ENCODE data around the gene IMMT.

The IMMT gene

DNA sequence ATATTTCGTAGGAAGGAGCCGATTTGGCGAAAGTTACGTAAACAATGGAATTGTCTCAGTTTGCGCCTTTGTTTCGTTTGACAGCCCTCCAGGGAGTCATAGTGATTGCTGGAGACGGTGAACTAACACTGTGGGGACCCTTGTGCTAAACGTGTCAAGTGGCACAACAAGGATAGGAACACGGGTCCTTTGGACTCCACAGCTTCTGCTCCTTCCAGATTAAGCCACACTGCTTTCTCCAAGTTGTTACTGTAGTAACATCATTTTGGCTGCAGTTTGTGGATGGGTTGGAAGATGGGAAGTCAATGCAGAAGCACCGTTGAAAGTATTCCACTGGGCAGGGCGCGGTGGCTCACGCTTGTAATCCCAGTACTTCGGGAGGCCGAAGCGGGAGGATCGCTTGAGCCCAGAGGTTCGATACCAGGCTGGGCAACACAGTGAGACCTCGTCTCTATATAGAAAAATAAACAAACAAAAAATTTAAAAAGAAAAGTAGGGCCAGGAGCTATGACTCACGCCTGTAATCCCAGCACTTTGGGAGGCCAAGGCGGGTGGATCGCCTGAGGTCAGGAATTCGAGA lies 636 bp upstream of the IMMT start:
- DNase-seq = no peak

DNA sequence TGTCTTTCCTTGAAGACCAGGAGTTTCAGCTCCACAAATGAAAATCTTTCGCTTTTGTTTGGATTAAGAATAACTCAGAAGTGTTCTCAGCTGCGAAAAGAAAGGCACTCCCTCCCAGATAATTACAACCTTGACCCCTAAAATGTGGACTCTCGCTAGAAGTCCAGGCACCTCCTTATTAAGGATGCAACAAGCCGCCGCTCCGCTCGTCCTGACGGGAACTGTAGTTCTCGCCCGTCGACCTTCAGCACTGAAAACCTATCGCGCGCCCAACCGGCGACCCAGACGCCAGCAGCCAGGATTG lies 559 bp downstream of the IMMT start:
- no peak for DNase-seq

GRCh38 chr2:86193901-86194567 lies 1.2 kb downstream of the IMMT start:
- DNase-seq = no peak

- DNase-seq = no peak
Observed at GRCh38 chr2:86189782-86190416, 5.4 kb downstream of the IMMT start.

DNA sequence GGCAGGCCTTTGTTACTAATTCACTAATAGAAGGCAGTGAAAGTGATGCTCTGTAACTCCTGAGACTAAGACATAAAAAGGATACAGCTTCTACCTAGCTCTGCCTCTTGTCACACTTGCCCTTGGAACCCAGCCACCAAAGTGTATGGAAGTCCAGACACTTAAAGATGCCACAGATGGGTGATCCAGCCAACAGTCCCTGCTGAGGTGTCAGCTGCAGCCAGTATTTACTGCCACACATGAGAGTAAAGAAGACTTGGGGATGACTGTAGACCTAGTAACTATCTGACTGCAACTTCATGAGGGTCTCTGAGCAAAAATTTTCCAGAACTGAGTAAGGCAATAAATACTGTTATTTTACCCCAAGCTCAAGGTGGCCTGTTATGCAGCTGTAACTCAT lies 8.8 kb downstream of the IMMT start:
- no peak for DNase-seq

GRCh38 chr2:86185517-86186212 lies 9.6 kb downstream of the IMMT start:
- no peak for DNase-seq

DNA sequence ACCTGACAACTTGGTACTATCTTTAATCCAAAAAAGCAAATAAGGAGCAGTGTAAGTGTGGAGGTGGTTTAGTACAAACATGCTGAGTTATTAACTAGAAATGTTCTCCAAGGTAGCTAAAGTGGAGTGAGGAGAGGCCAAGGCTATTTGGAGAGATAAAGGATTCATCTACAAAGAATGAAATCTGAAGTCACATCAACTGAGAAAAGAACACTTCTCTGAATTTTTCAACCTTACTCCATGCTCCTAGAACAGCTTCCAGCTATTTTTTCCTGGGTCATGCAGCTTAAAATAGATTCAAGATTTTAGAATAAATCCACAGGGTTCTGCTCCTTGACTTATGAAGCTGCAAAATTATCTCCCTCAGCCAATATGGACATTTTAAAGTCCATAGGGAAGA lies 18.7 kb downstream of the IMMT start:
- DNase-seq = no peak

GRCh38 chr2:86175828-86176227 lies 19.4 kb downstream of the IMMT start:
- DNase-seq = no peak

DNA sequence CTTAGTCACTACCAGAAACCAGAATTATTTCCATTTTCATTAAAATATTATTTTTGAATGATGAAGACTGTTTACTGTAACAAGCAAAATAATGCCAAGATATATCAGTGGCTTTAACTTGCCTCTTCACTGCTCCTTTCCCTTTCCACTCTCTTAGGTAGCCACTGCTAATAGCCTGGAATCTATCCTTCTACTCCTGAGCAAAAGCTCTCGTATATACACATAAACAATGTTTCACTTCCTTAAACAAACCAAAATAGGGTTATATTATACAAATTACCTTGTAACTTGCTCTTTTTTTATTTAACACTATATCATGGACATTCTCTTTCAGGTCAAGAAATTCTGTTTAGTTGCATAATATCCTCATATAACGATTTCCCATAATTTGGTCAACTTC lies 20.8 kb downstream of the IMMT start:
- DNase-seq = no peak

DNA sequence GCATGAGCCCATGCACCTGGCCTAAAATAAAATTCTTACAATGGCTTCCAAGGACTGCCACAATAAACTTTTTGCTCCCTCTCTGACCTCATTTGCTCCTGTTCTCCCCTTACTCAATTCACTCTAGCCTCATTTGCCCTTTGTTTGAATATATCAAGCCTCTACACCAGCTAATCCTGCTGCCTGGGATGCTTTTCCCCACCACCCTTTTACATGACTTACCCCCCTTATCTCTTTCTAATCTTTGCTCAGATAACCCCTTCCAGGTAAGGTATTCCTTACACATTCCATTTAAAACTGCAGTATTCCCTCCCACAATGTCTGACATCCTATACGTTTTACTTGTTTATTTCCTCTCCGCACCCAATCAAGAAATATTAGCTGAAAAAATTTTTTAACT lies 22.7 kb downstream of the IMMT start:
- no peak for DNase-seq

DNA sequence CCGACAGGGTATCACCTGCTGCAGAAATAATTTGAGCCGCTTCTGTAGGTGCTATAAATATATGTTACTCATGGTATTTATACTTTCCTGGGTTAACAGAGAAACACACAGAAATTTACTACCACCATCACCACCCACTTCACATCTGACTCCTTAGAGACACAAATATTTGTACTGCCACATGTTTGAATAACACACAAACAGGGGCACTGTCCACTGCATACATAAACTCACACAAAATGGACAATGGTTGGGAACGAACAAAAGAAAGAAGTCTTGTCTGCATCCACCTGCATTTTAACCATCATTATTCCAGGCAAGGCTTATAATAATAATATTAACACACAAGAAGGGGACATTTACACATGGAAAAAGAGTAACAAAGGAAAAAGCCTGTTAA lies 24.0 kb downstream of the IMMT start:
- no peak for DNase-seq

GRCh38 chr2:86170449-86170848 lies 24.8 kb downstream of the IMMT start:
- no peak for DNase-seq

DNA sequence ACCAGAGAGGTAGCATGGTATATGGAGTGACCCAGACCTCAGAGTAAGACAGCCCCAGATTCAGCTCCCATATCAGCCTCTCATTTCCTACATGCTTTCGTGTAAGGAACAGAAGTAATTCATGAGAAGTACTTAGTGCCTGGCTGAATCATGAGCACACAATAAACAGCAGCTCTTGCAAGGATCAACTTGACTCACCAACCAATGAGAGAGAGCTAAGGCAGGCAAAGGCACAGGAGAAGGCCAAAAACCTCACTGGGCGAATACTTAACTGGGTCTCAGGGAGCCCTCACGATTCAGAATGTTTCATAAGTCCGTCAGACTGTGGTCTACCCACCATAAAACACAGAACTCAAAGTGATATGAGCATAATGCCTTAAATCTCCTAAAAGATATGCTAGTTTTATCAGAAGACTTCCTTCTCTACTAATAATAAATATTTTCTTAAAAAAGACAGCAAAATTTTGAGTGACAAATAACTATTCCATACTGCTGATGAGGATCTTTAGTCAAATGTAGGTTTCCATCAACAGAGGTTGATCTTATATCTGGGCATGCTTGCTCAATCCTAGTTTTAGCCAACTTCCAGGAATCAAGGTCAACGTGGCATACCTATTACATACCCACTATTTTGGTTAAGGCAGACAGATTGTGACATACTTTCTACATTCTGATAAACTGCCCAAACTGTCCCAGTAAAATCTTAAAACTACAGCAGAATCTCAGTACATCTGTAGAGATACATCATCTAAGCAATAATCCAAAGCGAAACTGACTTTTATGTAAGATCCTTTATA lies 34.9 kb downstream of the IMMT start:
- no peak for DNase-seq

DNA sequence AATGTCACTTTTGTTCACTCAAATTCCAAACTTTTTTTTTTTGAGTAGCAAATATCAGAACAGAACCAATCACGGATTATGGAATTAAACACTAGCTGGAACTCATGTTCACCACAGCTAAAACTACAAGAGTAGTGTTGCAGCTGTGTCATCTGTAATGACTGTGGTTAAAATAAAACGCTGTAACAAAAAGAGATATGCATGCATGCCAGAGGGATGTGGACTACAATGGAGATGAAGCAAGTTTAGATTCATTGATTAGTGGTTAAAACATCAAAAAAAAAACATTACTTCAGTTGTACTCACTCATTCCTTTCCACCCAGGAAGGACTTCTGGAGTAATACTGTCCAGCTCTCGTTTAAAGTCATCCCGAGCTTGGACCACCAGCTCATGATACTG lies 37.0 kb downstream of the IMMT start:
- no peak for DNase-seq

GRCh38 chr2:86157009-86157556 lies 38.2 kb downstream of the IMMT start:
- no peak for DNase-seq

- no peak for DNase-seq
Observed at GRCh38 chr2:86150502-86150901, 44.8 kb downstream of the IMMT start.

DNA sequence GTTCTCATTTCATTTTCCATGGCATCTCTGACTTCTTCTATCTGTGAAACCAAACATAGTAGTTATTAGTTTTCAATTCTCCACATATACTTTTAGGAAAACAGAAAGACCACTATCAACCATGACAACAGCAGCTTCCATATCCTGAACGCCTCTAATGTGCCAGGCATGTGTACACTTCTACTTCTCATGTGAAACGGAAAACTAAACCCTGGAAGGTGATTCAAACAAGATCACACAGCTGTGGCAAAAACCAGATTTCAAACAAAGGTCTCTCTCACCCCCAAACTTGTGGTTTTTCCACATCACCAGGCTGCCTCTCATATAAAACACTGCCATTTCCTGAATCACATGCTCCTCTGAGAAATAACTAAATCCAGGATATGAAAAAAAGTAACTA lies 47.5 kb downstream of the IMMT start:
- no peak for DNase-seq

- no peak for DNase-seq
Observed at GRCh38 chr2:86143926-86144685, 51.2 kb downstream of the IMMT start.

DNA sequence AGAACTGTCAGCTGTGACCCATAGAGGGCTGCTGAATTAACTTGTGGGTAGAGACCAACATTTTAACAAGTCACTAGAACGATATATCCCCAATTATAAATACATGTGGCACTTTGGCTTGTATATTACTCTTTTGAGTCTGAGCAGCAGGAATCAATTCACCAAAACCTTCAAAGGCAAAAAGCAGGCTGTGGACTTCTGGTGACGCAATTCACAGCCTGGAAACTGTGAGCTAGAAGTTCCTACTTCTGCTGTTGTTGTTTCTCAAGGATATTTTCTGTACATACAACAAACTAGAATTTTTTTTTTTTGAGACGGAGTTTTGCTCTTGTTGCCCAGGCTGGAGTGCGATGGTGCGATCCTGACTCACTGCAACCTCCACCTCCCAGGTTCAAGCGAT lies 52.0 kb downstream of the IMMT start:
- no peak for DNase-seq

- no peak for DNase-seq
Observed at GRCh38 chr2:86142436-86143257, 52.6 kb downstream of the IMMT start.

GRCh38 chr2:86140969-86141392 lies 54.3 kb downstream of the IMMT start:
- DNase-seq = no peak
